ENCODE results near the gene GLB1L3.
A peak's percentile ranks its signal among the peaks of the same experiment; 100 is the strongest.

Gene GLB1L3, protein sequence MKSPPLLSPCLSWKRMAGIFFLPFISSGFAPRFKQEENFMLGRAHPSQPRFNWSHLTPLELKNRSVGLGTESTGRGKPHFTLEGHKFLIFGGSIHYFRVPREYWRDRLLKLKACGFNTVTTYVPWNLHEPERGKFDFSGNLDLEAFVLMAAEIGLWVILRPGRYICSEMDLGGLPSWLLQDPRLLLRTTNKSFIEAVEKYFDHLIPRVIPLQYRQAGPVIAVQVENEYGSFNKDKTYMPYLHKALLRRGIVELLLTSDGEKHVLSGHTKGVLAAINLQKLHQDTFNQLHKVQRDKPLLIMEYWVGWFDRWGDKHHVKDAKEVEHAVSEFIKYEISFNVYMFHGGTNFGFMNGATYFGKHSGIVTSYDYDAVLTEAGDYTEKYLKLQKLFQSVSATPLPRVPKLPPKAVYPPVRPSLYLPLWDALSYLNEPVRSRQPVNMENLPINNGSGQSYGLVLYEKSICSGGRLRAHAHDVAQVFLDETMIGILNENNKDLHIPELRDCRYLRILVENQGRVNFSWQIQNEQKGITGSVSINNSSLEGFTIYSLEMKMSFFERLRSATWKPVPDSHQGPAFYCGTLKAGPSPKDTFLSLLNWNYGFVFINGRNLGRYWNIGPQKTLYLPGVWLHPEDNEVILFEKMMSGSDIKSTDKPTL

DNA sequence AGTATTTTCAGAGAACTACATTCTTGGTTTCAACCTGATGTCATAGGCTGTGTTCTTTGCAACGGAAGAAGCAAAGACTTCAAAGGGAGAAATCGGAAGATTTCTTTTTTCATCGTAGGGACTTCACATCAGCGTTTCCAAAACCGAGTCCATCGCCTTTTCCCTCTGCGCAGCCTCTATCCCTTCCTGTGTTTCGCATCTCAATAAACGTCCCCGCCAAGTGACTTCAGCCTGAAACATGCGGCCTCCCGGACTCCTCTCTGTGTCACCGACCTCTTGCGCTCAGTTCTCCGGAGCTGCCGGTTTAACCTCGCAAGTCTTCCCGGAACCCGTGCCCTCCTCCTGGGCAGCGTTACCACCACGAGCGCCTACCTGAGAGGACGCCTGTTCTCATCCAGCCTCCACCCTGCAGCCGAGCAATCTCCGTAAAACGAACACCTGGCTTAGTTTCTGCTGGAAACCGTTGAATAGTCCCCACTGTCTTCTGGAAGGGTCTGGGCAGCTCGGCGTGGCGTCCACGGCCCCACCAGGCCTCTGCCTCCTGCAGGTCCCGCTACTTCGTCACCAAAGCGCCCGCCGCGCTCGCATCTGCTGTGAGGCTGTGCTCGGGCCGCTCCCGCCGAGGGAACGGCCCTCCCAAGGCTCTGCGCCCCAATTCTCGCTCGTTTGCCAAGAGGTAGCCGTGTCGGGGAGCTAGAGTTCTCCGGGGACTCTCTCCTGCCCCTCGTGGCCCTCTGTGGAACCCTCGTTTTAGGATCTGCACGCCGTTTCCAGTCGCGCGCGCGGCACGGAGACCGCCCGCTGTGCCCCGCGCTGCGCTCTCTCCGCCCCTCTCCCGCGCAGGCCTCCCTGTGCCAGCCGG, at the start of gene GLB1L3:
Gene GLB1L3 (plus strand): TSS at position 846 of the 862 bp plus-strand sequence. CDS start 362 bp downstream, outside the sequence.
- in situ Hi-C loops (cut with MboI; ENCODE audit: low pct_unique_long_range_greater_than_20kb, low sequenced_read_pairs): no loop called here
- DNase-seq: peak; percentile 29

DNA sequence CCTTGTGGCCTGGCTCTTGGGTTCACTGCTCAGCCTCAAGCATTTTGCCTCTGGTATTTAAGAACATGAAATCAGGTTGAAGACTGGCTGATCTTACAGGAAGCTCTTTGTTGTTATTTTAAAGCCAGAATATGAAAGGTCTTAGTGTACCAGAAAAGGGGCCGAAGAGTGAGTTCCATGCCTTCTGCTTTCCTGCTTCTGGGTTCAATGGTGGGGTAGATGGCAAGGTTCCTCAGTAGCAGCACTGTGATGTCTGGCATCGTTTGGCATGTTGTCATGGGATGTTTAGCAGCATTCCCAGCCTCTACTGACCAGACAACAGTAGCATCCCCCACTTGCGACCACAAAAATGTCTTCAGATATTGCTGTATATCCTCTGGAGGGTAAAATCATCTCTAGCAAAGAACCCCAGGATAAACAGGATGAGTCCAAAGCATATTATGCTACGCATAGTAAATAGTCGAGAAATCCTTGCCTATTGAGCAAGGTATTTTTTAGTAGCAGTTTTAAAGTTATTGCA, 49.3 kb upstream of the GLB1L3 start:
- in situ Hi-C loops (cut with MboI; ENCODE audit: low pct_unique_long_range_greater_than_20kb, low sequenced_read_pairs): no loop called here
- DNase-seq: no peak

DNA sequence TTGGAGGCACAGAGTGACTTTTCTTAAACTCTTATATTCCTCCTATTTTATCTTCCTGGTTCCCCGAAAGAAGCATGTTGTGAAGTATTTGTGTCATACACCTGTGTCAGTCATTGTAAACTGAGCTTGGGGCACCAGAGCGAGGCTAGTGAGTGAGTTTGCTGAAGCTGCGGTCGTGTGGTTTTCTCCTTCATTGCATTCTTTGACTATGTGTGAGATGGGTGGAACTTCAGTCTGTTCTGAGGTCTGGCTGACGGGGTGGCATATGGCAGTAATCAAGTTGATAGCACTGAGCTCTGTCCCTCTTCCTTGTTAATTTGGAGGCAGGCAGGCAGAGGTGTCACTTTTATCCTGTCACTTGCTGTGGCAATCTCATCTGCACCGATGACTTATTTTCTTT, 47.6 kb upstream of the GLB1L3 start:
- in situ Hi-C loops (cut with MboI; ENCODE audit: low pct_unique_long_range_greater_than_20kb, low sequenced_read_pairs): no loop called here

DNA sequence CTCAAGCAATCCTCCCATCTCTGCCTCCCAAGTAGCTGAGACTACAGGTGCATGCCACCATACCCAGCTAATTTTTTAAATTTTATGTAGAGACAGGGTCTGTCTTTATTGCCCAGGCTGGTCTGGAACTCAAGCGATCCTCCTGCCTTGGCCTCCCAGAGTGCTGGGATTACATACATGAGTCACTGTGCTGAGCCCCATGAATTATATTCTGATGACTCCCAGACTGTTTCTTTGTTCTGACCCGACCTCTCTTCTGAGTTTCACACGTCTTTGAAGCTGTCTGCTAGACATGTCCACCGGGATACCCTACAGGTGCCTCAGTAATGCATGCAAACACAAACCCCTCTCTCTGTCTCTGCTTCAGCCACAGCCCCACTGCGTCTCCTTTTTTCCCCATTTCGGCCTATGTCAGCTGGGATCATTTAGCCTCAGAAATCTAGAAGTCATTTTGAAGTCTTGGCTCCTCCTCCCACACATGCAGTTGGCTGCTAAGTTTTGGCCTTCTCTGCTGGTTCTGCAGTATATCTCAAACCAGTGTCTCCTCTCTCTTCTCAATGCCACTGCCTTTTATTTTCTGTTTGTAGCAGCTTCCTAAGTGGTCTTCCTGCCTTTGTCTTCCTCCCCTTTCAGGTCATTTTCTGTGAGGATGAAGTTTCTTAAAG, 46.9 kb upstream of the GLB1L3 start:
- in situ Hi-C loops (cut with MboI; ENCODE audit: low pct_unique_long_range_greater_than_20kb, low sequenced_read_pairs): no loop called here
- no peak for DNase-seq

More for the DNA sequence above, 47.6 kb upstream of the GLB1L3 start:
- DNase-seq: peak; percentile 86

DNA sequence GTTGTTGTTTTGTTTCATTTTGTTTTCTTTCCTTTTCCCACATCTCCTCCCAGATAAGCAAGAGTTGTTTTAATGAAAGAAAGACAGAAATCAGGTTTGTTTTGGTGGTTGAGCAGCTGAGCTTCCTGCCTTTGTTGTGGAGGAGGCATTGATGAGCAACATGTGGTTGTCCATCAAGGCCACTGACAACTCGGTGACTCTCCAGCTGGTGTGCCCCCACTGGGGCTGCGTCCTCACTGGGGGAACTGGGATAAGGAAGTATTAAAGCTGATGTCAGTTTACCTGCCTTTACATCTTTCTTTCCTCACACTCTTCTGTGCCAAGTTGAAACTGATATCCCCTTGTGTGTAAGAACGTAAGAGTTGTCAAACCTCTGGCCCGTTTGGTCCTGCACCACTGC, 45.8 kb upstream of the GLB1L3 start:
- in situ Hi-C loops (cut with MboI; ENCODE audit: low pct_unique_long_range_greater_than_20kb, low sequenced_read_pairs): no loop called here

DNA sequence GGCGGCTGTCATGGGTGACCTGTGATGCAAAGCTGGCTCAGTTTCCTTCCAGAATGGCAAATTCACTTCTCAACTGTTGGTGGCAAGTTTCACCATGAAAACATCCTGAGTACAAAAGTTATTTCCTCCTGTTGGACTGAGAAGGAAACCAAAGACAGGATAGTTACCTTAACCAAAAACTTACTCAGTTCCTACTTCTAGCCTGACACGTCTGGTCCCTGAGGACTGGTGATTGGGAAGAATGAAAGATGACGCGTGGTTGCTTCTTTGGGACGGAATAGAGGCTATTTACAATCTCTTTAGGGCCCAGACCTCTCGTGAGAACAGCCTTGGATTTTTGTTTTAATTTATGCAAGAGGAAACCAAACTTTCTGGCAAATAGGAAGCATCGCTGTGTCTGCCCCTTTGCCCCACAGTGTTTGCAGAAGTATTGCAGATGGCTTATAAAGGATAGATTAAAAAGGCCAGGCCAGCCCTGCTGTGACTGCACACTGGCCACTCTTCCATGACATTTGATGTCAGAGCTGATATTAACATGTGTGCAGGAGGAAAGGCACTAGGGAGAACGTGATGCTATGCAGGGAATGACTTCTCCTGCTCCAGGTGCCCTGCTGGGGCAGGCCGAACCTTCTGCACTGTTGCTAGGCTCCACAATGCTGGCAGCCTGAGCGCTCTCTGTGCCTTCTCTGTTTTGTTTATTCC, 44.1 kb upstream of the GLB1L3 start:
- in situ Hi-C loops (cut with MboI; ENCODE audit: low pct_unique_long_range_greater_than_20kb, low sequenced_read_pairs): no loop called here
- peak; percentile 67 for DNase-seq

More for the DNA sequence above, 45.8 kb upstream of the GLB1L3 start:
- no peak for DNase-seq

DNA sequence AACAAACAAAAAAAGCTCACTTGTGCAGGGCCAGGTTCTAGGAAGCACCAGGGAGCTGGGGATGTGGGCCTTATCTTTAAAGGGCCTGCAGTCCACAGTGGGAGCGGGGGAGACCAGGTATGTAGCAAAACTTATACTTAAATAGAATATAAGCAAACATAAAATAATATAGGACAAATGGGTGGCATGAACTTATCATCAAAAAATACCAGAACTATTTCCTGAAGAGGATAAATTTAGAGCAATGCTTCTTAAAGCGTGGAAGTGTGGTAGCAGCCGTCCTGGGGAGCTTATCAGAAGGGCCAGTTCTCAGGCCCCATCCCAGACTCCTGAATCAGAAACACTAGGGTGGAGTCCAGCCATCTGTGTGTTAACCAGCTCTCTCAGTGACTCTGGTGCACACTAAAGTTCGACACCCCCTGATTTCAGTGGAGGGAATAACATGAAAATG, 42.4 kb upstream of the GLB1L3 start:
- in situ Hi-C loops (cut with MboI; ENCODE audit: low pct_unique_long_range_greater_than_20kb, low sequenced_read_pairs): no loop called here
- no peak for DNase-seq

DNA sequence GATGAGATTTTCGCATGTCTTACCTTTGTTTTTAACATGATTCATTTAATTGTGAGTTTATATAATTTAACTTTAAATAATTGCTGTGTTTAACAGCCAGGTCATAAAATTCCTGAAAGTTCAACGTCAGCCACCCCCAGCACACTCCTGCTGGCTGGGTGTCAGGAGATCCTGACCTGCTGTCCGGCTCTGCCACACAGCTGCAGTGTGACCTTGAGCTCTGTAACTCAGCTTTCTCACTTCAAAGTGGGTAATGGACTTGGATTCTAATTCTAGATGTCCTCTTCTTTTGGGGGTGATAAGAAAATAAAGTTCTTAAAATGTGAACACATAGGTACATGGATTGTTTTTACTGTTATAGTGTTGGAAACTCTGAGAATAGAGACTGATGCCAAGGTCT, 40.8 kb upstream of the GLB1L3 start:
- in situ Hi-C loops (cut with MboI; ENCODE audit: low pct_unique_long_range_greater_than_20kb, low sequenced_read_pairs): no loop called here
- DNase-seq: no peak

DNA sequence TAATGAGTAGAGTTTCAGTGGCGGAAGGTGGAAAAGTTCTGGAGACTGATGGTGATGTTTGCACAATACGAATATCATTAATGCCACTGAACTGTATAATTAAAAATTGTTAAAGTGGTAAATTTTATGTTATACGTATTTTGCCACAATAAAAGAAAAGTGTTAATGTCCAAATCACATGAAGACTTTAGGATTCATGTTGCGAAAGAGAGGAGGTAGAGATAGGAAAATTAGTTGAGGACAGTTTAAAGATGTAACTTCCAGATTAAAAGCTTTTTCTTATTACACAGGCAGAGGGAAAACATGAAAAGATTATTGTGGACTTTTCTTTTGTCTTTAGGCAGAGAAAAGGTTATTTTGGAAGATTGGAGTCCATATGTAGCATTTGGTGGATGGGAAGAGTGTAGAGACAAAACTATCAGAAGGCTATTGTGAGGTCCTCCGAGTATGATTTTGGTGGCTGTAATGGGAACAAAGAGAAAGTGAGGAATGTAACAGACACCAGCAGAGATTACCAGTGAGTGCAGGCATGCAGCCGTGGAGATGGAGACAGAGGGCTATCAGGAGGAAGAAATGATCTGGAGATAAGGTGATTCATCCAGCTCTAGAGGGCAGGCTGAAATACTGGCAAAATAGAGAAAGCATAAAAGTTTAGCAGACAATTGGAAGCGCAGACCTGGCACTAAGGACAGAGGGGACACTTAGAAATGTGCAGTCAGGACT, 39.2 kb upstream of the GLB1L3 start:
- DNase-seq: no peak
- in situ Hi-C loops (cut with MboI; ENCODE audit: low pct_unique_long_range_greater_than_20kb, low sequenced_read_pairs): no loop called here

DNA sequence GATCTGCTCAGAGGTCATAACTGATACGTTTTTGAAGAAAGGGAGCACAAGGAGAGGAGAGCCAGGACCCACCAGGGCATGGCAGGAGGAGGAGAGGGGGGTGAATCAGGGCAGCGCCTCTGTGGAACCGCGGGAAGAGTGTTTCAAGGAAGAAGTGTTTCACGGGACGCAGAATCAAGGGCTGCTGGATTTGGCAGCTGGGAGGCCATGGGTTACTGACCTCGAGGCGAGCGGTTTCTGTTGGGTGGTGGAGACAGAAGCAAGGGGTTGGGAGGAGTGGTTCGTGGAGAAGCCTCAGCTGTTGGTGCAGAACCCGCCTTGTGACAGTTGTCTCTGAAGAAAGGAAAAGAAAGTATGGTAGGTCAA, 38.6 kb upstream of the GLB1L3 start:
- DNase-seq: no peak
- in situ Hi-C loops (cut with MboI; ENCODE audit: low pct_unique_long_range_greater_than_20kb, low sequenced_read_pairs): no loop called here

DNA sequence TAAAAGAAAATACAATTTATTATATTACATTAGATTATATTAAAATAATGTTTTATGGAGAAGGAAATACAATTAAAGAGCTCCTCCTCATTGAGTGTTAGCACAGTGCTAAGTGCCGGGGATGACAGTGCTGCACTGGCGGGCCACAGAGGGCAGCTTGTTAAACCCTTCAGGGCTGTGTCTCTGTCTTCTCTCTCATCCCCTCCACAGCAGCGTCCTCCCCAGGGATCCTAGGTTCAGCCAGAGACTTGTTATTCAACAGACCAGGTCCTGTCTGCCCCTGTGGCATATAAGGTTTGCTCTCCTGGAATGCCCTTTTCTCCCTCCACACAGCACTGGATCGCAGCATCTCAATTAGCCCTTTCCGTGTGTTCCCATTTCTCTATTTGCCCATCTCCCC, 37.2 kb upstream of the GLB1L3 start:
- in situ Hi-C loops (cut with MboI; ENCODE audit: low pct_unique_long_range_greater_than_20kb, low sequenced_read_pairs): no loop called here
- DNase-seq: no peak

DNA sequence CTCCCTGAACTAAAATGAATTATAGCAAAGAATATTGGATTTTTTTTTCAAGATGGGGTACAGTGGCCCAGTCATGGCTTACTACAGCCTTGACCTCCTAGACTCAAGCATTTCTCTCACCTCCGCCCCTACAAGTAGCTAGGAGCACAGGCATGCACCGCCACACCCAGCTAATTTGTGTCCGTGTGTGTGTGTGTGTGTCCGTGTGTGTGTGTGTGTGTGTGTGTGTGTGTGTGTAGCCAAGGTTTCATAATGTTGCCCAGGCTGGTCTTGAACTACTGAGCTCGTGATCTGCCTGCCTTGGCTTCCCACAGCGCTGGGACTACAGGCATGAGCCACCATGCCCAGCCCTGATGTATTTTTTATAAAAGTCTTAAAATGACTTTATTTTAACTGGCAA, 35.6 kb upstream of the GLB1L3 start:
- in situ Hi-C loops (cut with MboI; ENCODE audit: low pct_unique_long_range_greater_than_20kb, low sequenced_read_pairs): no loop called here
- DNase-seq: no peak

DNA sequence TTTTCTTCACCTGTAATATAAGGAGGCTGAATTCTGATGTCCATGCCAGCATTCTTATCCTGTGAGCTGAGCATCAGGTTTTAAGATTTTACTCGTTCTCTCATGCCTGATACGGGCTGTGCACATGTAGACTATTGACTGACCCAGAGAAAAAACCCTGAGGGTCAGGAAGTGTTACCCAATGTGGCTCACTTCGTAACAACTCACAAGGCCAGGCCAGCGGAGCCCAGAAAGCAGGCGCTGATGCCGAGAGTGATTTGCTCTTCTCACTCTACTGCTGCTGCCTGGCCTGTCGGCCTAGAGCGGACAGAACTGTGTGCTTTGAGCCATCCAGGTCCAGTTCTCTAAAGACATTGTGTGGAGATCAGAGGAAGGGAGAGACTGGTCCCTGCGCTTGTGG, 33.8 kb upstream of the GLB1L3 start:
- no peak for DNase-seq
- in situ Hi-C loops (cut with MboI; ENCODE audit: low pct_unique_long_range_greater_than_20kb, low sequenced_read_pairs): no loop called here

DNA sequence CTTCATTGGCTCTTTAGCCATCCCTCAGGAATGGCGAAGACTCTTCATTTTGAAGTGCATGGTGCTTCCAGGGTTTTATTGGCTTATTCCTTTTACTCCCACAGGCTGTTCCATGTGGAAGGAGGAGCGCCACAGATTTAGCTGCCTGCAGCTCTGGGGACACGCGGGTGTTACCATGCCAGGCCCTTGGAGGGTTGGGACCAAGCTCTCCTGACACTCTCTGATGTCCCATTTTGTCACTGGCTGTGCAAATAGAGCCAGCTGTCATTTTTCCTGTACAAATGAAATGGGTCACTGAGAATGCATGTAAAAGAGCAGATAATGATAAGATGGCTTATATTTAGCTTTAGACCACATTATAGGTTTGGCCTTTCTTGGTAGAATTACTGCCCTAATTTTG, 32.3 kb upstream of the GLB1L3 start:
- in situ Hi-C loops (cut with MboI; ENCODE audit: low pct_unique_long_range_greater_than_20kb, low sequenced_read_pairs): no loop called here
- no peak for DNase-seq

DNA sequence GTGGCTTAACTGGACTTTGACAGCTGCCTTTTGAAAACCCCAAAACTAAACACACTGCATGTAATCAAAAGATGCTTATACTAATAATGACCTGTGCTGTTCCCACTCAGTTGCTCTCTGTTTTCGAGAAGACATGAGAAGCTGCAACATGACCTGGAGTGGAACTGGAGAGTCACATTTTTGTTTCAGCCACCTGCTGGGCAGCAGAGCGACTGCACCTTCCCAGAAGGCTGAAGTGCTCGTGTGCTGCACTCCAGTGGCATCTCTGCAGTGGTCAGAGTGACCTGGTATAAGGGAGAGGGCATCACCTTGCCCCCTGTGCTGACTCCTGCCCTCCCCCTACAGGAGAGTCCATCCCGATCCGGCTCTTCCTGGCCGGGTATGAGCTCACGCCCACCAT, 31.6 kb upstream of the GLB1L3 start:
- in situ Hi-C loops (cut with MboI; ENCODE audit: low pct_unique_long_range_greater_than_20kb, low sequenced_read_pairs): no loop called here
- peak; percentile 46 for DNase-seq

DNA sequence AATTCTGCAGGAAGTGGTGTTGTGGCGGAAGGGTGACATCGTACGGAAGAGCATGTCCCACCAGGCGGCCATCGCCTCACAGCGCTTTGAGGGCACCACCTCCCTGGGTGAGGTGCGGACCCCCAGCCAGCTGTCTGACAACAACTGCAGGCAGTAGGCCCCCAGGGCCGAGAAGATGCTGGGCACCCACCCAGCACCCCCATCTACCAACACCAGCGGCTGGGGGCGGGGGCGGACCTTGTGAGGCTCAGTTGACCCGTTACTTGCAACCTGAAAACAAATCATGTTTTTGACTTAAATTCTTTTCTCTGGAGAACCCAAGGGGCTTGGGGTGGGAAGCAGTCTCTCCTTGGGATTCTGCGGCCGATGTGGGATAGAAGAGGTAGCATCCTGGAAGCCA, 30.7 kb upstream of the GLB1L3 start:
- in situ Hi-C loops (cut with MboI; ENCODE audit: low pct_unique_long_range_greater_than_20kb, low sequenced_read_pairs): no loop called here
- no peak for DNase-seq

DNA sequence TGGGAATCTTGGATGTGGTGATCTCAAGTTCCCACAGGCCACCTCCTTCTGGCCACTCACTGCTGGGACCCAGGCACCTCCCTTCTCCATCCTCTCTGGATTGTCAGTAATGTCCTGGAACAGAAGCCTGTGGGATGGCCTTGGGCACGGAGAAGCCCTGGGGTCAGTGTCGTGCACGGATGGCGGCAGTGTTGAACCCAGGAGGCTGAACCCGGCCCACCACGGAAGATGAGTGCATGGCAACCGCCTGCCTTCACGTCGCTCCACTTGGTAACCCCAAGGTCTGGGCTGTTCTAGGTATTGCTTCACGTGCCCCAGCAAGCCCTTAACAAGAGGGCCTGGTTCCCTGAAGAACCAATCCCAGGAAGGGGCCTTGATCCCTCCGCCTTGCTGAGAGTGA, 30.1 kb upstream of the GLB1L3 start:
- in situ Hi-C loops (cut with MboI; ENCODE audit: low pct_unique_long_range_greater_than_20kb, low sequenced_read_pairs): no loop called here
- no peak for DNase-seq

DNA sequence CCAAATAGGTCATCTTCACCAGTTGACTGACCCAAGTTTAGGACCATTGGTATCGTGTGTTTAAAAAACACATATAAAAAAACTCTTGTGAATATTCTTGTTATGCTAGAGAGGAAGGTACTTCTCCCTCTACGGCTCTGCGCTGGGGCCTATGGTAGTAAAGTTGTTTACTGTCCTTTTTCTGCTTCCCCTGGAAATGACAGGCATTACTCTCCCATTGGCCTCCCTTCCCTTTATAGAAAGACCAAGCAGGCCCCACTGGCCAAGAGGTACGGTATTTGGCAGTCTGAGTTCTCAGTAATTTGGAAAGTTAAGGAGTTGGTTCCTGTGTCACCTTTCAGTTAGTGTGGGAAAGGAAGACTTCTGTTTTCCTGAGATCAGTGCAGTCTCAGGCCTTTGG, 29.5 kb upstream of the GLB1L3 start:
- in situ Hi-C loops (cut with MboI; ENCODE audit: low pct_unique_long_range_greater_than_20kb, low sequenced_read_pairs): no loop called here
- DNase-seq: no peak
